Activated CD4-positive, alpha-beta T cell treated with anti-CD3 and anti-CD28 coated beads, Interleukin-2, Interleukin-6, amounts not matched to agents 100 ng/mL and 50 ng/mL, durations not matched to agents 16 hours and 8 hours (primary cell): Measurements from ENCODE around the gene SURF2.
"Not testable (repeated sequence)": the region's sequence is repeated elsewhere in the genome, so short reads cannot be mapped to it uniquely, and the experiment has no call there.

Experiments used
- DNase-seq: peaks from one replicate; pipeline ENCODE4 v3.0.0-alpha.2; 2020

The SURF2 gene

DNA sequence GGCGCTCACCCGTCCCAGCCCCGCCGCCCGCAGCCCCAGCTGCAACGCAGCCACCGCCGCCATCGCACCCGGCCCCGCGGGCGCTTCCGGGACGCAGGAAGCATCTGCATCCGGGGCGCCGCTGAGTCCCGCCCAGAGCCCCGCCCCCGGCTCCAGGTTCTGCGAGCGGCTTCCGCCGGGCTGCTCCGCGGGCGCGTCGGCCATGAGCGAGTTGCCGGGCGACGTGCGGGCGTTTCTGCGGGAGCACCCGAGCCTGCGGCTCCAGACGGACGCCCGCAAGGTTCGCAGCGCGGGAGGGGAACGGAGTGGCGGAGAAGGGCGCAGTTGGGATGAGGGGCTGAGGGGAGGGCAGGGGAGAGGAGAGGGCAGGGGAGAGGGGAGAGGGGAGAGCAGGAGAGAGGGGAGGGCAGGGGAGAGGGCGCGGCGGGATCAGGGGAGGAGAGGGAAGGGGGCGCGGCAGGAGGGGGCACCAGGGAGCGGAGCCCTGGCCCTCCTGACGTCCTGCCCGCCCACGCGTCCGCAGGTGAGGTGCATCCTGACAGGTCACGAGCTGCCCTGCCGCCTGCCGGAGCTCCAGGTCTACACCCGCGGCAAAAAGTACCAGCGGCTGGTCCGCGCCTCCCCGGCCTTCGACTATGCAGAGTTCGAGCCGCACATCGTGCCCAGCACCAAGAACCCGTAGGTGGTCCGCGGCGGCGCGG, at the start of gene SURF2, which contains the start of gene SURF1:
SURF2 (plus strand) TSS at position 160 of the 701 bp plus-strand sequence; CDS start at position 203, 43 bp downstream.
SURF1 (minus strand) TSS at position 97 of the 701 bp plus-strand sequence; CDS start at position 63, 34 bp downstream.
- DNase-seq, result peak; percentile 95

DNA sequence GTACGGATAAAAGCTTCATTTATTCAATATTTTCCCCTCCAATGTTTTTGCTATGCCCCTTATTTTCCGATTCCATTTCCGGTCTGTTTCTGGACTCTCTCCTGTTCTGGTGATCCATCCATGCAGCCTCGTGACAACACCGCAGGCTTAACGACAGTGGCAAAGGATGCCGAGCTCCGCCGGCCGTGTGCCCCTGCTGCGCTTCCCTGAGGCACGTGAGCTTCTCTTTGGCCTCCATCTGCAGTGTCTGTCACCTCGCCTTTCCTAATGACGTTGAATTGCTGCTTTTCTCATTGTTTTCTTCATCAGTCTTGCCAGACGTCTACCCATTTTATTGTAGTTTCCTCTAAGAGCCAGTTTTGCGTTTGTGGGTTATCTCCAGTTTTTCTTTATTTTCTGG, 49.0 kb upstream of the SURF2 start:
- DNase-seq, result no peak

DNA sequence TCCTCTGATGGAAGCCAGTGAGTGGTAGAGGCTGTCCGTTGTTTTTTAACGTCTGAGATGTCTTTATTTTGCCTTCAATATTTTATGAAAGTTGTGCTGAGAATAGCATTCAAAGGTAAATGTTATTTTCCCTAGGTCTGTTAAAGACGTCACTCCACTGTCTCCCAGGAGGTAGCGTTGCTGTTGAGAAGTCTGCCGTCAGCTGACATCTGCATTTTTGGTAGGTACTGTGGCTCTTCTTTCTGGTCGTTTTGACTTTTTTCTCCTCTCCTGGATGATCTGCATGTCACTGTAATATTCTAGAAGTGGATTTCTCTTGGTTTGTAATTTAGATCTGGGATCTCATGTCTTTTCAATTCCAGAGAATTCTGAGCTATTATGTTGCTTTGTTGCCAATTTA, 46.7 kb upstream of the SURF2 start:
- no peak for DNase-seq

DNA sequence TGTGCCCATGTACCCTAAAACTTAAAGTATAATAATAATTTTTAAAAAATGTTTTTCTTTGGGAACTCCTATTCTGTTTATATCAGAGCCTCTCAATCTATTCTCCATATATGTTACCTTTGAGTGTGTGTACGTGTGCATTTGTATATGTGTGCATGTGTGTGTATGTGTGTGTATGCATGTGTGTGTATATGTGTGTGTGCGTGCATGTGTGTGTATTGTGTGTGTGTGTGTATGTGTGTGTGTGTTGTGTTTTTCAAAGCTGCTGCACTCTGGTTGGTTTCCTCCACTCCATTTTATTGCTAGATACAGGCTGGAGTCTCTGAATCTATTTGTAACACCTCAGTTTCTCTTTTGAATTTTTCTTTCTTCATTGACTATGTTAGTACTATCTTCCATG, 40.4 kb upstream of the SURF2 start:
- no peak for DNase-seq

DNA sequence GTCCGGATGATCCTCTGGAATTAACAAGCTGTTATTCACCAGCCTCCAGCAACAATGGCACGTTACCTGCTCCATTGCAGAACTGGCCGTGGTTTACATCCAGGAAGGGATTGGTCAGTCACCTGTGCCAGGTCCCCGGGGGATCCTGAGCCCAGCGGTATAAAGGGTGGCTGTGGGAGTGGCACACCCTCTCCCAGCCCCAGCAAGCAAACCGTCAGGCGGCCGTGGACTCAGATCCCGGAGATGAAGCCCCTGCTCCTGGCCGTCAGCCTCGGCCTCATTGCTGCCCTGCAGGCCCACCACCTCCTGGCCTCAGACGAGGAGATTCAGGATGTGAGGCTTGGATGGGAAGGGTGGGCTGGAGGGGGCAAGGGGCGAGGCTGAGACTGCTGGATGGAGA, 38.8 kb upstream of the SURF2 start:
- DNase-seq, result not testable (repeated sequence)

DNA sequence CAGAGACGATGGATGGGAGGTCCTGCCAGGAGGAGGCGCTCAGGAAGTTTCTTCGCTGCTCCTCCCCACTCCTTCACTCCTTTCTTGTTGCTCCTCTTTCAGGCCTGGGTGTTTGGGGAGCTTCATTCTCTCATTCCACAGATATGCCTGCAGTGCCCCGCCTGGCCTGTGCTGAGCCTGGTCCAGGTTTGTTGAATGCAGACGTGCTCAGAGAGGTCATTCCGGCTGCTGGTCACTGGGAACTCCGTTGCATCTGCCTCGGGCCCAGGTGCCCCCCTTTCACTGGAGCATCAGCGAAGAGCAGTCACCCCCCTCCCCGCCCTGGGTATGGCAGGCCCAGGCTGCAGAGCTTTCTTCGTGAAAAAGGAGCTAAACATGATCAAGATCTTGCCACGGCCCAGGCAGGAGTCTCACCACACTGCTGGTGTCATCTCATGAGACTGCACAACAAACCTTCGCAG, 35.9 kb upstream of the SURF2 start:
- no peak for DNase-seq

DNA sequence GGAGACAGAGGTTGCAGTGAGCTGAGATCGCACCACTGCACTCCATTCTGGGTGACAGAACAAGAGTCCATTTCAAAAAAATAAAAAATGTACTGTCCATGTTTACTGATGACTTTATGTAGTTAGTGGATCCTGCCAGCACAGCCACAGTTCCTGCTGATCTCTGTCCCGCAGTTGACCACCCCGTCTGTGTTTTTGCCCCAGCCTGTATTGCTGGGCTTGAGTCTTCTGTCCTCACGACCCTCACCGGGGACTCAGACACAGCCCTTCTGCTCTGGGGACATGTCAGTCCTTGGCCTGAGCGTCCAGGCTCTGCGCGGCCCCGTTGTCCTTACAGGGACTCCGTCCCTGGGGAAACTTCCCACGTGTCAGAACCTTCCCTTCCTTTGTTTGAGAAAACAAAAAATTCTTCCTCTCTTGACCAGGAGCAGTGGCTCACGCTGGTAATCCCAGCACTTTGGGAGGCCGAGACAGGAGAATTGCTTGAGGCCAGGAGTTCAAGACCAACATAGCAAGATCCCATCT, 34.9 kb upstream of the SURF2 start:
- no peak for DNase-seq

DNA sequence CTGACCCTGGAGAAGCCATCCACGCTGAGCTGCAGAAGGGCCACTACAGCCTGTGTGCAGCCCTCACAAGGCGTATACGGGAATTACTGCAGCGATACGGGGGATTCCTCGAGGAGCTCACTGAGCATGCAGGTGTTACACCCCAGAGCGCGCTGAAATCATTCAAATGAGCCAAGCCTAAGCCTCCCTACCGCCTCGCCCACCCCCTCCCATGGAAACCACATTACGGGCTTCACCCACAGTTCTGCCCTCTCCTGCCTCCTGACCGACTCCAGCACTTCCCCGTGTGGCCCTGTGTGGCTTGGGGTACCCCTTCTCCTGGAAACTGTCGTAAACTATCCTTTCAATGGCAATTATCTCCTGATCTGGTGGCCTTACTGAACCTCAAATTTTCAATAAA, 33.6 kb upstream of the SURF2 start:
- DNase-seq, result no peak

DNA sequence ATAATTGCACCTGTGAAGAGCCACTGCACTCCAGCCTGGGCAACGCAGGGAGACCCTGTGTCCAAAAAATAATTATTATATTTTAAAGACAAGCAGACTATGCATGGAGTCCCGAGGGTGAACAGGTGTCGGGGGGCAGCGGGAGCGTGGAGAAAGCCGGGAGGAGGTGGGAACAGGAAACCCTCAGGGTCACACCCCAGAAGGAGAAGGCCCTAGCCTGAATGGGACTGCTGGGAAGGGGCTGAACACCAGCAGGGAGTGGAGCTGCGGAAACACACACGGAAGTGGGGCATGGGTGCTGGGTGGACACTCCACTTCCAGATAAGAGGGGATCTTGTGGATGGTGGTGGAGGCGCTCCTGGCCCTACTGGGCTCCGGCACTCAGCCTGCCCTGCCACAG, 33.1 kb upstream of the SURF2 start:
- DNase-seq, result no peak

DNA sequence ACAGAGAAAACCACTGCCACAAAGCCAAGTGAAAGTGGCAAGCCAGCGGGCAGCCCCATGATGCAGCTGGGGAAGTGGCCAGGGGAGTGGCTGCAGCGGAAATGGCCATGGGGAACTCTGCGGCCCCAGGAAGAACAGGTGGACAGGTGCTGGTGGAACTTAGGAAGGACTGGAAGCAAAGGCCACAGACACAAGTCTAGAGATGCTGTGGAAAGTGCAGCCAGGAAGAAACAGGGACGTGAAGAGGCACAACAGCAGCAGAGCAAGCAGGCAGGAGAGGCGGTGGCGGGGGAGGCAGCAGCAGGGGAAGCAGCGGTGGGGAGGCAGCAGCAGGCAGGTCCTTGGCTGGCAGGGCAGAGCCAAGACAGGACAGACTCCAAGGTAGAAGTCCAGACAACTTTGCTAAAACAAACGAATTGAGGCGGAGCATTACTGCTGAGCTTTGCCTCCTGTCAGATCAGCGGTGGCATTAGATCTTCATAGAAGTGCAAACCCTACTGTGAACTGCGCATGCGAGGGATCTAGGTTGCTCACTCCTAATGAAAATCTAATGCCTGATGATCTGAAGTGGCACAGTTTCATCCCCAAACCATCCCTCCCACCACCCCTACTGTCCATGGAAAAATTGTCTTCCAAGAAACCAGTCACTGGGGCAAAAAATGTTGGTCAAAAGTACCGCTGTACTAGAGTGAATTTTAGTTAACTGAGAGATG, 32.2 kb upstream of the SURF2 start:
- DNase-seq, result no peak

DNA sequence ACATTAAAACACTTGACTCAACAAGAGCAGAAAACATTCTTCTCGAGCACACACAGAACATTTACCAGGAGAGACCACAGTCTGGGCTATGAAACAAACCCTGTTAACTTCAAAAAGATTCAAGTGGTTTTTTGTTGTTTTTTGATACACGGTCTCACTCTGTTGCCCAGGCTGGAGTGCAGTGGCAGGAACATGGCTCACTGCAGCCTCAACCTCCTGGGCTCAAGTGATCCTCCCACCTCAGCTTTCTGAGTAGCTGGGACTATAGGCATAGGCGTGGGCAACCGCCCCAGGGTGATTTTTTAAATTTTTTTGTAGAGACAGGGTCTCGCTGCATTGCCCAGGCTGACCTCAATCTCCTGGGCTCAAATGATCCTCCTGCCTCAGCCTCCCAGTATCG, 29.3 kb upstream of the SURF2 start:
- DNase-seq, result not testable (repeated sequence)

DNA sequence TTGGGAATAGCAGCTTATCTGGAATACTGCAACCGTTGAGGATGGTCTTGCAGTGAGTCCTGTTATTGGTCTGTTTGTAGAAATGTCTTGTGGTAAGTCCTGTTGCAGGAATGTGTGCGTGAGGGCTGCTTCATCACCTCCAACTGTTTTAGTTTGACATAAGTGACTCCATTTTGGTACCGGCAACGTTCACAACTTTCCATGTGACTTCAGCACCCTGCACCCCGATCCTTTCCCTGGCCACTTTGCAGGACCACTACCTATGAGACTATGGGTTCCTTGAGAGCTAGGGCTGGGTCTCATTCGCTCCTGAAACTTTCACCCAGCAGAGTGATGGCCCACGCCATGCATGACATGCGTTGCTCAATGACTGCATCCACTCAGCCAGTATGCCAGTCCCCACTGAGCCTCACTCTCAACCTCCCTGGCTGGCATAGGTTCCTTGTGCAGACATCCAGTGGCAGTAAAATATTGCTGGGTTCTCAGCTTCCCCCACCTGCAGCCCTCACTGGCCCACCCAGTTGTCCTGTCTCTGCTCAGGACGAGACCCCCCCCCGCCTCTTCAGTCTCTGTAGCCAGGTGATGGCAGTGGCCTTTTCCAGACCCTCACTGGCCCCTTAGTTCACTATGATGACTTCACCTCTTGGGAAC, 28.4 kb upstream of the SURF2 start:
- DNase-seq, result no peak

DNA sequence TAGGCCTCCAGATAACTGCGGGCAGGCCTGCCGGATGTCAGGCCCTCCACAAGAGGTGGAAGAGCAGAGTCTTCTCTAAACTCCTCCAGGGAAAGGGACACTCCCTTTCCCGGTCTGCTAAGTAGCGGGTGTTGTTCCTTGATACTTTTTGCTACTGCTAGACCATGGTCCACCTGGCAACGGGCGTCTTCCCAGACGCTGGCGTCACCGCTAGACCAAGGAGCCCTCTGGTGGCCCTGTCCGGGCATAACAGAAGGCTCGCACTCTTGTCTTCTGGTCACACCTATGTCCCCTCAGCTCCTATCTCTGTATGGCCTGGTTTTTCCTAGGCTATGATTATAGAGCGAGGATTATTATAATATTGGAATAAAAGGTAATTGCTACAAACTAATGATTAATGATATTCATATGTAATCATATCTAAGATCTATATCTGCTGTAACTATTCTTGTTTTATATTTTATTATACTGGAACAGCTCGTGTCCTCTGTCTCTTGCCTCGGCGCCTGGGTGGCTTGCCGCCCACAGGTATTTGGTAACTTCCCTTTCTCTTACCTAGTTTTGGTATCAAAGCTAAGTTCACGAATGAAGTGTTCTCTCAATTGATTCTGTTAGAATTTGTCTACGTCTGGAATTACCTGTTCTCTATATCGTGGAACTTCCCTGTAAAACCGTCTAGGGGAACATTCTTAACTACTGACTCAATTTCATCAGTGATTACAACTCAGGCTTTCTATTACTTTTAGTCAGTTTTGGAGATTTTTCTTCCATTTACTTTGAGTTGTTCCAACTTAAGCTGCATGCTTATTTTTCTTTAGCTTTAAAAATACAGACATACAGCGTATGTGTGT, 26.8 kb upstream of the SURF2 start:
- not testable (repeated sequence) for DNase-seq

DNA sequence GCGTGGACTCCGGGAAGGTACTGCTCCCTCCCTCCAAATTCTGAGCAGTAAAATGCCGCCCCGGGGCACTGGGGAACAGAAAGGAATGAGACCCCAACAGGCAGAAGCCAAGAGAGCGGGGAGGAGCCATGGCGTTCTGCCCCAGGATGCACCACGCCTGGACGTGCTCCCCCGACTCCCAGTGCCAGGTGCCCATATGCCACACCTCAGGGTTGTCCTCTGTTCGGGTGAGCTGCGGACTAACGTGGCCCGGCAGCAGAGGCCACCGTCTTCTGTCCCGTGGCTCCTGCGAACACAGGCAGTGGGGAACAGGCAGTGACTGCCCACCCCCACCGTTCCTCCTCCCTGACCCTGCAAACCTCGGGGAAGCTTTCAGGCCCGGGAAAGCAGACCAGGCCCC, 25.1 kb upstream of the SURF2 start:
- DNase-seq, result no peak

DNA sequence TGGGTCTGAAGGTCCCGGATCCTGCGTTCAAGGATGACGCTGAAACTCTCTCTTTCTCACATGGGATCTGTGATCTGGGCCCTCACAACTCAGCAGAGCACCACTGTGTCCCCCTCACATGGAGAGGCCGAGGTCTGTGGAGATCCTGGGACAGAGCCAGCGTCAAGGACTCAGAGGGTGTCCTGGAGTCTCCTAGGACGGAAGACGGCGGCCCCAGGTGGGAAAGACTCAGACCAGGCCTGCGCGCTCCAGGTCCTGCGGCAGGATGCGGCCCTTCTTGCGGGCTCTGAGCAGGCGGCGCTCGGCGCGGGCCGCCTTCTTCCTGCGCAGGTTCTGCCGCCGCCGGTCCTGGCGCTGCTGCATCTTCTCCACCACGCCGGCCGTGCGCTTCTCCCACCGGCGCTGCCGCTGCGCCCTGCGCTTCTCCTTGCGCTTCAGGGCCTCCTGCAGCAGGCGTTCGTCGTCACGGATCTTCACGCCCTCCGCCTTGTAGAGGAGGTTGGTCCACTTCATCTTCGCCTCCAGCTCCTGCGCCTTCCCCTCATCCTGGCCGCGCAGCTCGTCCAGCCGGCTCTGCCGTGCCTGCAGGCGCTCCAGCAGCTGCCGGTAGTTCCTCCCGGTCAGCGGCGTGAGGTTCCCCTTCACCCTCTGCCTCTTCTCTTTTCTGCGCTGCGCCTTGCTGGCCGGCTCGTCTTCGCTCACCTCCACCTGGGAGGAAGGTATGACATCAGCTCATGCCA, 24.5 kb upstream of the SURF2 start:
- no peak for DNase-seq

DNA sequence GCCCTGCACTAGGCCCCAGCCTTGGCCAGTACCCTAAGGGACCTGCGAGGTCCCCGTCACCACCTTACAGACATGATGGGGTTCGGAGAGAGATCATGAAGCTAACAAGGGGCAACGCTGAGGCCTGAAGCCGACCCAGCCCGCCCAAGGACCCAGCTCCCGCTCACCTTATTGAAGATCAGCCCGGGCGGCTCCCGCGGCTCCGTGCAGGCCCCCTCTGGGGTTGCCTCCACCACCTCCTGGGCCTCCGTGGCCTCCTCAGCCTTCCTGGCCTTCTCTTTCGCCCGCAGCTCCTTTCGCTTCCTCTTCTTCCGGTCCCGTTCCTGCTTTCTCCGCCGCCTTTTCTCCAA, 24.0 kb upstream of the SURF2 start:
- no peak for DNase-seq

DNA sequence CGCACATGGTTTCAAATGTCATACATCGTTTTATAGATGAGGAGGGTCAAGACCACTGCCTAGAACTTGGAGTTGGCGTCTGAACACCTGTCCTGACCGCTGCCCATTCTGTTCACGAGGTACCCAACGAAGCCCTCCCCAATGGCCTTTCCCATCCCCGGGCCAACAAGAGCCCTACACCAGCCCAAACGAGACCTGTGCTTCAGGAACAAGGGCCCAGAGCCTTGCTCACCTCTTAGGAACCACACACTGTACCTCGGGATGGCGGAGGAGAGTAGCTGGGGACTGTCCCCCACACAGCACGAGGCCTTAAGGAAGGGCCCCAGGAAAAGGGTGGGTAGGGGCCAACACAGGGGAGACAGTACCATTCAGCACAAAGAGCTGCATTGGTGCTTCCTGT, 23.3 kb upstream of the SURF2 start:
- no peak for DNase-seq

DNA sequence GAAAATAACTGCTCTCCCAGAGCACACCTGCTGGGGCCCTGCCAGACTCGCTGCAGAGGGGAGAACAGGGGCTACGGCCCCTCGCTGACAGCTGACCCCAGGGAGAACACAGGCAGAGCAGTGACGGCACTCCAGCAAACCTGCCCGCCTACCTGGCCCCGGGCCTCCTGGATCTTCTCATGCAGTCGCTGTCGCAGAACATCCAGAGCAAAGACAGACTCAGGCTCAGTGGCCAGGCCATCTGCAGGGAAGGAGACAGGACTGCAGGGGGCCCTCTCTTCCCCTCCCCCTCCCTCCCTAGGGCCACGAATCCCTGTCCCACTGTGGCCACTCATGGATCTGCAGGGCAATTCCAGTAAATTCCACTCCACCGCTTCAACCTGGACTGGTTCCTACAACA, 22.8 kb upstream of the SURF2 start:
- no peak for DNase-seq

DNA sequence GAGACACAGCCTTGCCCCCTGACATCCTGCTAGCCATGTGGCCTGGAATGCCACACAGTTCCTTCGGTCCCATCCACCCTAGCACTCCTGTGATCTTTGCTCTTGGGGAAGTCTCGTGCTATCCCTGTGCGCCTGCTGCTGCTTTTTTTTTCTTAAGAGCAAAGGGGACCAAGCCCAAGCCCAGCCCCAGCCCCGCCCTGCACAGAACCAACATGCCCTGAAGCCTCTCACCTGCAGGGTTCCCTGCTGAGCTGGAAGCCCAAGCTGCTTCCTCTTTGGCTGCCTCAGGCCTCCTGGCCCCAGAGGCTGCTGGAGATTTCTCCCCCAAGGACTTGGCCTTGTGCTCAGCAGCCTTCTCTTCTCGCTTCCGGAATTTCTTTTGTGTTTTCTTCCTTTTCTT, 22.2 kb upstream of the SURF2 start:
- peak; percentile 14 for DNase-seq

DNA sequence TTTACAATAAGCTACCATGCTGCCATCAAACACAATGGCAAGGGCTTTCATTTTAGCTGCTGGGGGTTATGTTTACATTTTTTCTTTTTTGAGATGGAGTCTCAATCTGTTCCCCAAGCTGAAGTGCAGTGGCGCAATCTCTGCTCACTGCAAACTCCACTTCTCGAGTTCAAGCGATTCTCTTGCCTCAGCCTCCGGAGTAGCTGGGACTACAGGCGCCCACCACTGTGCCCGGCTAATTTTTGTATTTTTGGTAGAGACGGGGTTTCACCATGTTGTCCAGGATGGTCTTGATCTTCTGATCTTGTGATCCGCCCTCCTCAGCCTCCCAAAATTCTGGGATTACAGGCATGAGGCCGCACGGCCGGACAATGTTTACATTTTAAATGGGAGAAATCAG, 21.5 kb upstream of the SURF2 start:
- not testable (repeated sequence) for DNase-seq

DNA sequence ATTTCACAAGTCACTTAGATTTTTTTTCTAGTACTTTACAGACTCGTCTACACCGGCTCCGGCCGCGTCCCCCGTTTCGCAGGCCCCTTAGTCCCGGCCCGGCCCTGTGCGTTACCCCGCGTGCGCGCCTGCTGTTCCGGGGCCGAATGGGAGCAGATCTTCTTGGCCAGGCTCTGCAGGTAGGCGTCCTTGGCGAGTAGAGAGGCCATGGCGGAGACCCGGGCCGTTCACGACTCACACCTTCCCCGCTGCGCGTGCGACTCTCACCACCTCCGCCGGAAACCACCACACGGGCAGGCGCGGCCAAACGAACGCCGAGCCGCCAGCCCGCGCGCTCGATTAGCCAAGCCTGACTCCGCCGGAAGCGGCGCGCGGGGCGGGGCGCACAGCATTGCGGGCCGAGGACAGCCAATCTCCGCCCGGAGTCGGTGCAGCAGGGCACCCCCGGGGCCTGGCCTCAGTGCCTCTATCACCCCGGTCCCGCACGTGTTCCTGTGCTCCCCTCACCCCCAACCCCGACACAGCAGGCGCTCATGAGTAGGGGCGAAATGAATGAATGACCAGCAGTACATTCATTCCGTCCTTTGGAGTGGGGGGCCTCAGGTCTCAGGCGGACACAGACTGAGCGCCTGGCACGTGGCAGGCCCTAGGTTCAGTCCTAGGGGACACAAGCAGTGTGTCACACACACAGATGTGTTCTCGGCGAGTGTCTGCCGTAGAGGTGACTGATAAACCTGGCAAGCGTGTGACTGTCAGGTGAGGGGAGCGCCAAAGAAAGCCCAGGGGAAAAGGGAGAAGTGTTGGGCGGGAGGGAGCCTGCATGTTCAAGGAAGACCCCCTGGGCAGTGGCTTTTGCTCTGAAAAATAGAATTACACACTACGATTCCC, 20.2 kb upstream of the SURF2 start, which contains the start of gene SURF6:
SURF6 (minus strand) TSS at position 265 of the 888 bp plus-strand sequence; CDS start at position 209, 56 bp downstream.
- peak; percentile 96 for DNase-seq
